Small intestine (tissue), 7 donors: ENCODE measurements around the gene ACSM2A. TPM values are rescaled to one million over a fixed set of nuclear protein-coding genes. Genes with fewer than 3 reads are reported as not detected.
"Not testable (repeated sequence)": the region's sequence is repeated elsewhere in the genome, so short reads cannot be mapped to it uniquely, and the experiment has no call there.

Source experiments
- DNase-seq, 2 donors: peaks; one replicate each; pipeline versions ENCODE4 v3.0.0 to v3.0.0-alpha.2; 2013
- FAIRE-seq: peaks from 2 replicates; lab custom pipeline; 2012; peaks lifted over from hg19 to GRCh38; lab: Jason Lieb, UNC
- H3K27ac ChIP-seq, 3 donors: one replicate each; pipeline ENCODE4 v1.5.1; 2013; ENCODE audit warnings: low read length in 2 of 3, mild to moderate bottlenecking in 2 of 3, control low read depth in 1 of 3, inconsistent platforms in 1 of 3, low read depth in 1 of 3, moderate library complexity in 1 of 3
- H3K27me3 ChIP-seq, 3 donors: one replicate each; pipeline ENCODE4 v1.6.1; 2013; ENCODE audit warnings: low read length in 3 of 3, inconsistent platforms in 1 of 3; ENCODE audit not compliant: control insufficient read depth in 3 of 3, insufficient read depth in 3 of 3
- H3K36me3 ChIP-seq, 3 donors: one replicate each; pipeline ENCODE4 v1.6.1; 2013; ENCODE audit warnings: low read length in 3 of 3, inconsistent platforms in 1 of 3, low read depth in 1 of 3, mild to moderate bottlenecking in 1 of 3, moderate library complexity in 1 of 3; ENCODE audit not compliant: control insufficient read depth in 3 of 3, insufficient read depth in 2 of 3
- H3K4me1 ChIP-seq, 3 donors: one replicate each; pipeline ENCODE4 v1.6.1; 2013; ENCODE audit warnings: low read length in 2 of 3, inconsistent platforms in 1 of 3, low read depth in 1 of 3, mild to moderate bottlenecking in 1 of 3, moderate library complexity in 1 of 3; ENCODE audit not compliant: control insufficient read depth in 3 of 3, insufficient read depth in 2 of 3
- H3K4me3 ChIP-seq, 3 donors: one replicate each; pipeline ENCODE4 v1.5.1; 2013; ENCODE audit warnings: low read length in 3 of 3, control low read depth in 1 of 3, inconsistent platforms in 1 of 3, low read depth in 1 of 3, mild to moderate bottlenecking in 1 of 3, moderate library complexity in 1 of 3
- H3K9me3 ChIP-seq, 2 donors: one replicate each; pipeline ENCODE4 v1.6.1; 2013; ENCODE audit warnings: low read depth in 1 of 2, low read length in 1 of 2; ENCODE audit not compliant: control insufficient read depth in 2 of 2, insufficient read depth in 1 of 2
- WGBS, 3 donors: extraction: QIAGEN DNeasy Blood & Tissue Kit; methylation state at CpG; one replicate each; pipeline ENCODE4 v1.1.7; 2013; 5-methylcytosine and 5-hydroxymethylcytosine counted together
- polyA plus RNA-seq, 4 donors: library from polyadenylated mRNA; stranded (reverse) in 3 of 4; unstranded in 1 of 4; fragments of 200-250 nt in 3 of 4; fragments of 120-200 nt in 1 of 4; gene quantifications; one replicate each; pipeline versions ENCODE4 v1.2.1 to v1.2.3, GENCODE V29; 2013
- donor health status: healthy with polysubstance abuse.
- donor health status: control.
- donor health status: control.
- donor health status: Bipolar disorder and iron deficiency.
- donor health status: healthy.

Gene ACSM2A
- polyA plus RNA-seq, 4 donors, result 0.07 TPM; not detected in 2

GRCh38 chr16:20507280-20507679, 56.0 kb downstream of the ACSM2A start:
- H3K27ac ChIP-seq, result no peak overlapping the region
- WGBS, 3 donors, result 74 to 76% (median 75%) methylated on average over 2 of the region's 2 CpGs
- H3K36me3 ChIP-seq, result no peaks in the 10 kb centered on the region
- H3K27me3 ChIP-seq, result no peaks in the 10 kb centered on the region
- DNase-seq (no peak), FAIRE-seq (no peak)
- no peak overlapping the region for H3K4me3 ChIP-seq
- no peaks in the 10 kb centered on the region for H3K4me1 ChIP-seq
- H3K9me3 ChIP-seq, result peaks cover 0 to 18% of the 10 kb centered on the region in 2 donors

GRCh38 chr16:20510323-20510722, 59.0 kb downstream of the ACSM2A start:
- FAIRE-seq (no peak), DNase-seq (no peak)
- Histone ChIP-seq H3K9me3 (peaks cover 0 to 15% of the 10 kb centered on the region in 2 donors), H3K27me3 (no peaks in the 10 kb centered on the region), H3K4me1 (peaks cover 0 to 5% (median 0%) of the 10 kb centered on the region in 3 donors), H3K27ac (no peak overlapping the region), H3K4me3 (no peak overlapping the region), H3K36me3 (no peaks in the 10 kb centered on the region)
- WGBS, 3 donors, result 55 to 66% (median 58%) methylated on average over 1 of the region's 1 CpG

GRCh38 chr16:20515688-20516090, 64.4 kb downstream of the ACSM2A start:
- peak in 1 of 2 donors; percentile 78 for DNase-seq
- FAIRE-seq, result no peak
- Histone ChIP-seq H3K27me3 (no peaks in the 10 kb centered on the region), H3K4me3 (no peak overlapping the region), H3K9me3 (peaks cover 0 to 5% of the 10 kb centered on the region in 2 donors), H3K27ac (peak overlapping the region in 1 of 3 donors; percentile 86), H3K36me3 (no peaks in the 10 kb centered on the region), H3K4me1 (peaks cover 0 to 21% (median 0%) of the 10 kb centered on the region in 3 donors)

GRCh38 chr16:20517149-20517548, 65.8 kb downstream of the ACSM2A start:
- 59 to 67% (median 64%) methylated on average over 3 of the region's 3 CpGs for WGBS, 3 donors
- Histone ChIP-seq H3K27ac (peak overlapping the region in 1 of 3 donors; percentile 86), H3K4me3 (no peak overlapping the region)

GRCh38 chr16:20519231-20519630, 67.9 kb downstream of the ACSM2A start:
- FAIRE-seq (no peak), DNase-seq (no peak)
- Histone ChIP-seq H3K27me3 (no peaks in the 10 kb centered on the region), H3K9me3 (peaks cover 0 to 5% of the 10 kb centered on the region in 2 donors), H3K4me3 (no peak overlapping the region), H3K36me3 (no peaks in the 10 kb centered on the region), H3K4me1 (peaks cover 0 to 21% (median 0%) of the 10 kb centered on the region in 3 donors), H3K27ac (no peak overlapping the region)
- 37 to 57% (median 38%) methylated on average over 3 of the region's 3 CpGs for WGBS, 3 donors

More at GRCh38 chr16:20517149-20517548, 65.8 kb downstream of the ACSM2A start:
- DNase-seq (no peak), FAIRE-seq (no peak)
- Histone ChIP-seq H3K4me1 (peaks cover 0 to 21% (median 0%) of the 10 kb centered on the region in 3 donors), H3K27me3 (no peaks in the 10 kb centered on the region), H3K9me3 (peaks cover 0 to 5% of the 10 kb centered on the region in 2 donors), H3K36me3 (no peaks in the 10 kb centered on the region)

GRCh38 chr16:20520103-20520502, 68.8 kb downstream of the ACSM2A start:
- Histone ChIP-seq H3K9me3 (no peaks in the 10 kb centered on the region), H3K27me3 (no peaks in the 10 kb centered on the region), H3K4me3 (no peak overlapping the region), H3K27ac (no peak overlapping the region), H3K36me3 (no peaks in the 10 kb centered on the region), H3K4me1 (peaks cover 0 to 17% (median 0%) of the 10 kb centered on the region in 3 donors)
- WGBS, 3 donors, result 72 to 89% (median 89%) methylated on average over 1 of the region's 1 CpG
- DNase-seq (no peak), FAIRE-seq (no peak)

GRCh38 chr16:20531795-20532194, 80.5 kb downstream of the ACSM2A start:
- not testable (repeated sequence) for FAIRE-seq, H3K9me3 ChIP-seq, H3K36me3 ChIP-seq, H3K4me3 ChIP-seq, H3K27ac ChIP-seq, DNase-seq, H3K4me1 ChIP-seq, H3K27me3 ChIP-seq
- whole genome bisulfite sequencing, 3 donors, result no CpG with 5 or more reads among the region's 13 CpGs

GRCh38 chr16:20532284-20532792, 81.0 kb downstream of the ACSM2A start:
- H3K27me3 ChIP-seq, H3K27ac ChIP-seq, H3K4me3 ChIP-seq, H3K4me1 ChIP-seq, FAIRE-seq, H3K36me3 ChIP-seq, H3K9me3 ChIP-seq, DNase-seq: not testable (repeated sequence)
- no CpG with 5 or more reads among the region's 3 CpGs for WGBS, 3 donors

GRCh38 chr16:20536669-20537068, 85.3 kb downstream of the ACSM2A start:
- H3K4me3 ChIP-seq, H3K27ac ChIP-seq, H3K27me3 ChIP-seq, H3K36me3 ChIP-seq, H3K4me1 ChIP-seq, FAIRE-seq, DNase-seq, H3K9me3 ChIP-seq: not testable (repeated sequence)
- WGBS, 3 donors, result 53 to 72% (median 70%) methylated on average over 1 of the region's 1 CpG
